Stimulated activated CD8-positive, alpha-beta memory T cell treated with anti-CD3 and anti-CD28 coated beads, Interleukin-12 subunit alpha, Interleukin-12 subunit beta, amount 100 ng/mL, for 24 hours (primary cell): Measurements from ENCODE around the gene IFNGR1.
"Not testable (repeated sequence)": the region's sequence is repeated elsewhere in the genome, so short reads cannot be mapped to it uniquely, and the experiment has no call there.

Experiments
- DNase-seq: peaks from one replicate; pipeline ENCODE4 v3.0.0-alpha.2; 2020; ENCODE audit errors: extremely low read depth

The IFNGR1 gene

GRCh38 chr6:137218917-137219663, at the start of gene IFNGR1:
Gene IFNGR1, minus strand, starts transcription at chr6:137219385. Its CDS starts 58 bp downstream, at chr6:137219327.
- peak; percentile 96 for DNase-seq

- DNase-seq, result no peak
Measured at GRCh38 chr6:137268911-137269310, 49.7 kb upstream of the IFNGR1 start.

GRCh38 chr6:137266309-137266586, 47.1 kb upstream of the IFNGR1 start:
- DNase-seq, result no peak

DNA sequence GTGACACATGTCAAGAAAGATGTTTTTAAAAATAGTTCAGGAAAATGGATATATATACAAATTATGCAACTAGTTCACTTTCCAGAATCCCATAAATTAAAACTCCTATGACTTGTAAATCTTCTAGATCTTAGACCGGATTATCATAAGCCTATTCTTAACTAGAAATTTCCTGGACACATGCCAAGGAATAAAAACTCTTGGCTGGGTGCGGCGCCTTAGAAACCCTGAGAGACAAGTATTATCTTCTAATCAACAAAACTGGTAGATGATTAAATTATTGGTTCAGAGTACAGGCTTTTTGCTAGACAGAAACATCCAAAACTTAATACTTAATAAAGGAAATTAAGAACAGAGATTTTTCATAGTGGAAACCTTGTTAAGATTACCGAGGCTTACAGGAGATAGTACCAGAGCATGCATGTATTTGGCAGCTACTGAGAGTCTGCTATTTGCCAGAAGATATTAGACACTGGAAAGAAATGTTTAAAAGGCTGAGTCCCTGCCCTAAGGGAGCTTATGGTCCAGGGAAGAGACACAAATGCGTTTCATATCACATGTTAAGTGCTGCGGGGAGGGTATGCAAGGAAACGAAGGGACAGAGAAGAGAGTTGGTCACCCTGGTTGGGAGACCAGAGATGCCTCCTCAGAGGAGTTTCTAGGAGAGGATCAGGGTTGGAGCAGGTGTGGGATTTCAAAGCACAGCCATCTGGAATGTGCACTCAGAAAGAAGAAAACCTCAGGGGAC, 46.5 kb upstream of the IFNGR1 start:
- DNase-seq, result no peak

DNA sequence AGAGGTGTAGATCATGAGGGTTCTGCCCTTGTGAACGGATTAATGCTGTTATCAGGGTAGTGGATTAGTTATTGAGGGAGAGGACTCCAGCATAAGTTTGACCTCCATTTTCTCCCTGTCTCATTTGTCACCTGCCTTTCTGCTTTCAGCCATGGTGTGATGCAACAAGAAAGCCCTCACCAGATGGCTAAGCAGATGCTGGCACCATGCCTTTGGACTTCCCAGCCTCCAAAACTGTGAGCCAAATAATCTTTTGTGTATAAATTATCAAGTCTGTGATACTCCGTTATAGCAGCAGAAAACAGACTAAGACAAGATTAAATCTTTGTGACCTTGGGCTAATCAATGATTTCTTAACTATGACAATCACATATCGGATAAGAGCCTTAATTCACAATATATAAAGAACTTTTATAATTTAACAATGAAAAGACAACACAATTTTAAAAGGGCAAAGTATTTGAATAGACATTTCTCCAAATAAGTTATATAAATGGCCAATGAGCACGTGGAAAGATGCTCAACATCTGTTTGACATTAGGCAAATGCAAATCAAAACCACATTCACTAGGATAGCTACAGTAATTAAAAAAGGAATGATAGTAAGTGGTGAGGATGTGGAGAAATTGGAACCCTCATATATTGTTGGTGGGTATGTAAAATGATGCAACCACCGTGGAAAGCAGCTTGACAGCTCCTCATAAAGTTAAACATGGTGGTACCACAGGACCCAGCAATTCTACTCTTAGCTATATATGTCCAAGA, 45.3 kb upstream of the IFNGR1 start:
- no peak for DNase-seq

DNA sequence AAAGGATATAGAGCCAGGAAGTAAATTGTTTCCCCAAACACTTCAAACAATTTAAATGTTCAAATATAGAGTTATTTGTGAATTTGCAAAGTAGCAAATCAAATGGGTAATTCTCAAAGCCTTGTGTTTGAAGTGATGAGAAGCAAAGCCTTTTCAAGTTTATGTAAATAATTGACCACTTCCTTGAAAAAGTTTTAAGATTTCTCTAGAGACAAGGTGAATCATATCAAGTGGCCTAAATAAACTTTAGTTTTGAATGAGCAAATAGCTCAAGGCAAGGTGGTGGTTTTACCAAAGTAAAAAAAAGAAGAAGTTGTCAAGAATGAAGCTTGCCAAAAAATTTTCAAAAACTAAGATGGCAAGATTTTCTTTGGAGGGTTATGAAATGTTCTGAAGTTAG, 42.6 kb upstream of the IFNGR1 start:
- no peak for DNase-seq

GRCh38 chr6:137261361-137261760, 42.2 kb upstream of the IFNGR1 start:
- no peak for DNase-seq

DNA sequence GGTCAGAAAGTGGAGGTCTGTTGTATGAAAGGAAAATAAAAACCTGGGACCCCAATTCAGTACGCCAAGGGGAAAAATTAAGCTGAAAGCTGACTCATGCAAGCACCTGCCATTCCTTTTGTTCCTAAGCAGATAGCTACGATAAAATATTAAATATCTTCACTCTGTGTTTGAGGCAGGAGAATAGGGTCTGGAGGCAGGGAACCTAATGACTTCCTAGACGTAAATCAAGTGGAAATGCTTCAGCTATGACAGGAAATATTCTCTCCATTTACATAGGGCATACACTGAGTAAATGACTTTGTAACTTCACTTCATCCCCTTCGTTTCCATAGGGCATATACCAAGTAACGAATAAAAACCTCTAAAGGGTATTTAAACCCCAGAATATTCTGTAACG, 41.0 kb upstream of the IFNGR1 start:
- no peak for DNase-seq

DNA sequence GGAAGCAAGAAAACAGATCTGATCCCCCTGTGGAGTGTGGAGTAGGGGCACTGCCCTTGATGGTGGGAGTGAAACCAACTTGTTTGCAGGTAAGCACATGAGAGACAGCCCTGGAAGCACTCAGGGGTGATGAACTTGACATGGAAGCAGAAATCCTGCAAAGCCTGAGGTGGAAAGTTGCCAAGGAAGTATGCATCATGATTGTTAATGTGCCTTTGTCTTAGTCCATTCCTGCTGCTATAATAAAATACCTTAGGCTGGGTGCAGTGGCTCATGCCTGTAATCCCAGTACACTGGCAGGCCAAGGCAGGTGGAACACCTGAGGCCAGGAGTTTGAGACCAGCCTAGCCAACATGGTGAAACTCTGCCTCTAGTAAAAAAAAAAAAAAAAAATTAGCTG, 40.2 kb upstream of the IFNGR1 start:
- no peak for DNase-seq

GRCh38 chr6:137258170-137258569, 39.0 kb upstream of the IFNGR1 start:
- no peak for DNase-seq

- no peak for DNase-seq
Measured at GRCh38 chr6:137256350-137257103, 37.3 kb upstream of the IFNGR1 start.

DNA sequence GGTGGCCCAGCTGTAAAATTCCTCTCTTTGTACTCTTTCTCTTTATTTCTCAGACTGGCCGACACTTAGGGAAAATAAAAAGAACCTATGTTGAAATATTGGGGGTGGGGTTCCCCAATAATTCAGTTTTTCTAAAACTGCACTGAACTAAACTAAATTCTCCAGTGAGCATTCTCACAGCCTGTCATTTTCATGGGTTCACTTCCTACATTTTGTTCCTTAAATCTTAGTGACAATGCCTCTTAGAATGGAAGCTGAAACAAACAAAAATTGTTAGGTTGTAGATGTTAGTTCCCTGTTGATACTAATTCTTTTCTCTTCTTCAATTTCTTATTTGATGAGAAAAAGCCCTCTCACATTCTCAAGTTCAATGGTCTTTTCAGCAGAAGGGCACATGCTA, 35.8 kb upstream of the IFNGR1 start:
- no peak for DNase-seq

- DNase-seq, result not testable (repeated sequence)
Measured at GRCh38 chr6:137254430-137254829, 35.2 kb upstream of the IFNGR1 start.

GRCh38 chr6:137248702-137249101, 29.5 kb upstream of the IFNGR1 start:
- no peak for DNase-seq

DNA sequence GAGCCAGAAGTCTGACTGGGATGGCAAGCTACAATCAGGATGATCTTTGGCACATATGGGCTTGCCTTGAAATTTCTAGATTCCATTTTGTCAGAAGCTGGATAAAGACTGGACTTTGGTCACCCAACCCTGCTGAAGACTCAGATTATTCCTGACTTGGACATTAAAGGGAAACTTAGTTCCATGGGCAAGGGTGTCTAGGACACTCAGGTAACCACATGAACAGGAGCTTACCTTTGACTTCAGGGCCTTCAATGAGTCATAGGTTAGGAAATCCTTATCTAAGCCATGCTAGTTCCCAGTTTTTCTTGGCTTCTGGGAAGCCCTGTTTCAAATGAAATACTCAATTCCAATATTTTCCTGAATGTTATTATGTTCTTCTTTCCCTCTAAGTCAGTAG, 28.5 kb upstream of the IFNGR1 start:
- no peak for DNase-seq

DNA sequence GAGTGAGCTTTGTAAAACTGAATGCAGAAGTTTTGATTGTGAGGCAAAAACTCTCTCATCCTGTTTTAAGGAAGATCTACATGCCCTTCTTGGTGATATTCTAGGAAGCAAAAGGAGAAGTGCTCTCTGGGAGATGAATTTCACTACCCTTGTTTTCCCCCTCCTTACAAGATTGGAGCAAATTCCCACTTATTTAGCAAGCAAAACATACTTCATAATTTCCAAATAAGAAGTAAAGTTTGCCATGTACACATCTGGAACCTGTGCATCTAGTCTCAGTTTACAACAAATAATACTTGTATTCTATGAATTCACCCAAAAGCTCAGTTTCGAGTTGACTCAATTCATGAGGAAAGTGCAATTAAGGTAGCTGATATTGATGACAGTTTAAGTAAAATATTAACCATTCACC, 27.6 kb upstream of the IFNGR1 start:
- DNase-seq, result no peak

- DNase-seq, result no peak
Measured at GRCh38 chr6:137246164-137246563, 27.0 kb upstream of the IFNGR1 start.

GRCh38 chr6:137241481-137242038, 22.4 kb upstream of the IFNGR1 start:
- DNase-seq, result no peak

GRCh38 chr6:137240168-137240567, 21.0 kb upstream of the IFNGR1 start:
- no peak for DNase-seq

DNA sequence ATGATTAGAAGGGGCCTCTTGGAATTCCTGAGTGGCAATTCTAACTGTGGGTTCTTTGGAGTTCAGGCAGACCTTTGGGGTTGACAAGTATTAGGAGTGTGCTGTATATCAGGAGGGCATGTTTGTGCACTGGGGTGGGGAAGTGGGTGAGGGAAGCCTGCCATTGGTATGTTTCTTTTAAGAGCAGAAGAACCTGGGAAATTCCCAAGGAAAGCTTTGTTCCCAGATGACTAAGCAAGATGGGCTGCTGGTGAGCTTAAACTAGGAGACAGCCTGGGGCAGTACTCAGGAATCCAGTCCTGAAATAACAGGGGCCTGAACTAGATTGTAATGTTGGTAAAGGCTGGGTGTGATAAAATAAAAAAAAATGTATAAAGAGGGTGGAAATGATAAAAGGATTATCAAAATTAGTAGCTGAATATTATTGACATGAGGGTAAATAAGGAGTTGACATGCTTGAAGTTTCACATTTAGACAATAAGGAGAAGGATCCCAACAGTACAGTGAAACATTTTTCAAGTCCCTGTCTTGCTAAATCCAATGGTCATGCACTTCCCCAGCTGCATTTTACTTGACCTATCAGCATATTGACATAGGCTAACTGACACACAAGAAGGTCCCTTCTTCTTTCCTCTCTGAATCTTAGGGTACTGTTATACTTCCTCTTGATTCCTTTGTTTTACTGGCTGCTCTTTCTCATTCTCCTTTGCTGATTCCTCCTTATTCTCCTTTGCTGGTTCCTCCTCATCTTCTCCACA, 18.4 kb upstream of the IFNGR1 start:
- DNase-seq, result no peak
